Heart left ventricle (tissue), 16 donors: ENCODE measurements around the gene HOXB8. TPM values are rescaled to one million over a fixed set of nuclear protein-coding genes. Genes with fewer than 3 reads are reported as not detected.
A peak's percentile ranks its signal among the peaks of the same experiment; 100 is the strongest.

Experiments
- ATAC-seq, 4 donors: fragments of 200-7000 bp; cut with Tn5 transposase; one replicate each; pipeline ENCODE4 v1.9.1; 2020 to 2022; ENCODE audit warnings: moderate library complexity in 4 of 4, mild to moderate bottlenecking in 3 of 4, moderate number of reproducible peaks in 1 of 4
- DNase-seq, 5 donors: peaks; one replicate each; pipeline ENCODE4 v3.0.0-alpha.2; 2020
- H3K27ac ChIP-seq, 12 donors: fragments of 200-600 bp; sonication (generic) in 4 of 12; one replicate each; pipeline versions ENCODE4 v1.5.0 to v1.8.0; 2016 to 2022; ENCODE audit warnings: mild to moderate bottlenecking in 2 of 12
- H3K27me3 ChIP-seq, 9 donors: fragments of 200-600 bp; sonication (generic) in 2 of 9; one replicate each; pipeline versions ENCODE4 v1.5.1 to v1.8.0; 2016 to 2022; ENCODE audit warnings: mild to moderate bottlenecking in 3 of 9
- H3K36me3 ChIP-seq, 9 donors: fragments of 200-600 bp; sonication (generic) in 2 of 9; one replicate each; pipeline versions ENCODE4 v1.5.0 to v1.8.0; 2018 to 2022; ENCODE audit warnings: mild to moderate bottlenecking in 2 of 9
- H3K4me1 ChIP-seq, 12 donors: fragments of 200-600 bp; sonication (generic) in 4 of 12; one replicate each; pipeline versions ENCODE4 v1.5.0 to v1.8.0; 2016 to 2022; ENCODE audit warnings: mild to moderate bottlenecking in 3 of 12
- H3K4me3 ChIP-seq, 12 donors: fragments of 200-600 bp; sonication (generic) in 4 of 12; one replicate each; pipeline versions ENCODE4 v1.5.0 to v1.8.0; 2017 to 2022; ENCODE audit warnings: mild to moderate bottlenecking in 9 of 12, moderate library complexity in 4 of 12
- H3K9me3 ChIP-seq, 12 donors: fragments of 200-600 bp; sonication (generic) in 4 of 12; one replicate each; pipeline versions ENCODE4 v1.5.0 to v1.8.0; 2016 to 2022; ENCODE audit warnings: mild to moderate bottlenecking in 1 of 12
- CTCF ChIP-seq, 12 donors: fragments of 200-600 bp; sonication (generic) in 4 of 12; IDR thresholded peaks; one replicate each; pipeline versions ENCODE4 v1.5.0 to v1.8.0; 2018 to 2022; ENCODE audit warnings: antibody characterized with exemption in 12 of 12, mild to moderate bottlenecking in 5 of 12
- POLR2A ChIP-seq, 2 donors: fragments of 450-650 bp; IDR thresholded peaks; one replicate each; pipeline ENCODE4 v1.6.1; 2017; ENCODE audit warnings: antibody characterized with exemption in 2 of 2, mild to moderate bottlenecking in 2 of 2, moderate library complexity in 2 of 2
- whole genome bisulfite sequencing, 4 donors: extraction: QIAGEN DNeasy Blood & Tissue Kit in 2 of 4; methylation state at CpG; one replicate each; pipeline versions ENCODE4 v1.1.5 to v1.1.7; 2013 to 2018; 5-methylcytosine and 5-hydroxymethylcytosine counted together
- intact Hi-C, 10 donors: fragments of 100-400 bp; cut with DNase I; formaldehyde crosslinking; loops; one replicate each; pipeline versions ENCODE4 v1.11.1 to v1.14.2; 2022
- polyA plus RNA-seq, 2 donors: library from polyadenylated mRNA; stranded (reverse); fragments of 200-250 nt; gene quantifications; one replicate each; pipeline ENCODE4 v1.2.3, GENCODE V29; 2013
- total RNA-seq, 9 donors: library from RNA; depleted of rRNA in 2 of 9; stranded (reverse); fragments of >200 nt in 2 of 9; fragmentation: NEBNext Ultra II Directional in 3 of 9; extraction: Animal tissue kit (Norgen Biotek cat#: 25700) in 3 of 9; gene quantifications; one replicate each; pipeline versions ENCODE4 v1.1.0 to v1.2.4, GENCODE V29; 2016 to 2023
- donor health status: ischemic (EF 13 %, LVEDD 7.1; RV severe dilation, severe dysfunction).
- donor health status: healthy with polysubstance abuse.
- donor health status: DM: no; HTN: yes; CAD: no.
- donor health status: DM: no; HTN: no; CAD: no.
- donor health status: ischemic (EF 25% LVEDD 6.9; RV normal size, moderate dysfunction).
- donor health status: ischemic (EF 25% LVEDD 5.7; RV mildly dilated, moderate dysfunction).
- donor health status: healthy.
- donor health status: DM: yes; HTN: yes; CAD: no.
- donor health status: ischemic (EF 35%, LVEDD 5.7; RV mildly dilated, moderate dysfunction).
- donor health status: nonischemic (EF 11% LVEDD 7.7; RV severe dilation, severe dysfunction).
- donor health status: DM: yes; HTN: yes; CAD: no.
- donor health status: PGD.
- donor health status: ischemic (EF 29% LVEDD 5.4; RV normal size, mild dysfunction).
- donor health status: nonischemic (EF 23%, LVEDD 6.1; RV moderate dilation, normal function).

The HOXB8 gene
- total and polyA plus RNA-seq, 11 donors, result not detected

- intact Hi-C loops, result no loop called here
- Histone ChIP-seq H3K4me1 (peaks cover 0 to 8% (median 0%) of the 10 kb centered on the region in 12 donors), H3K27me3 (peaks cover 75 to 100% (median 95%) of the 10 kb centered on the region in 9 donors), H3K9me3 (no peaks in the 10 kb centered on the region), H3K4me3 (peak overlapping the region in 1 of 12 donors; percentile 3), H3K27ac (no peak overlapping the region), H3K36me3 (no peaks in the 10 kb centered on the region)
- no peak for DNase-seq
- ATAC-seq, result no peak
- TF ChIP-seq POLR2A (IDR thresholded peaks at IDR 0.05), result no peak
- TF ChIP-seq CTCF (IDR thresholded peaks at IDR 0.05), result no peak
- 2 to 7% (median 4%) methylated on average over 38 to 58 of the region's 58 CpGs for WGBS, 4 donors
Measured at GRCh38 chr17:48642059-48642842, 27.2 kb upstream of the HOXB8 start.

- Histone ChIP-seq H3K4me1 (peaks cover 0 to 6% (median under 1%) of the 10 kb centered on the region in 12 donors), H3K9me3 (no peaks in the 10 kb centered on the region), H3K4me3 (peak overlapping the region in 1 of 12 donors; percentile 3), H3K27me3 (peaks cover 77 to 100% (median 95%) of the 10 kb centered on the region in 9 donors), H3K27ac (no peak overlapping the region), H3K36me3 (no peaks in the 10 kb centered on the region)
- DNase-seq (no peak), ATAC-seq (no peak)
- TF ChIP-seq POLR2A (IDR thresholded peaks at IDR 0.05) (no peak), CTCF (IDR thresholded peaks at IDR 0.05) (no peak)
- intact Hi-C loops, result no loop called here
- WGBS, 4 donors, result 4 to 9% (median 5%) methylated on average over 22 to 29 of the region's 29 CpGs
Measured at GRCh38 chr17:48641541-48642058, 26.5 kb upstream of the HOXB8 start.

GRCh38 chr17:48640858-48641180 is 25.7 kb upstream of the HOXB8 start:
- peaks cover 0 to 8% (median 2%) of the 10 kb centered on the region in 12 donors for H3K4me1 ChIP-seq
- no peak overlapping the region for H3K4me3 ChIP-seq
- ATAC-seq (no peak), DNase-seq (no peak)
- peaks cover 76 to 100% (median 95%) of the 10 kb centered on the region in 9 donors for H3K27me3 ChIP-seq
- intact Hi-C loops, result no loop called here
- no peaks in the 10 kb centered on the region for H3K36me3 ChIP-seq
- 35 to 64% (median 39%) methylated on average over 1 of the region's 1 CpG for WGBS, 4 donors
- no peaks in the 10 kb centered on the region for H3K9me3 ChIP-seq
- TF ChIP-seq CTCF (IDR thresholded peaks at IDR 0.05) (no peak), POLR2A (IDR thresholded peaks at IDR 0.05) (no peak)
- no peak overlapping the region for H3K27ac ChIP-seq

GRCh38 chr17:48639982-48640857 is 25.1 kb upstream of the HOXB8 start:
- Histone ChIP-seq H3K36me3 (no peaks in the 10 kb centered on the region), H3K27me3 (peaks cover 80 to 100% (median 95%) of the 10 kb centered on the region in 9 donors)
- TF ChIP-seq CTCF (IDR thresholded peaks at IDR 0.05) (no peak), POLR2A (IDR thresholded peaks at IDR 0.05) (no peak)

More at GRCh38 chr17:48639982-48640857, 25.1 kb upstream of the HOXB8 start:
- no peak overlapping the region for H3K4me3 ChIP-seq
- WGBS, 4 donors, result 36 to 48% (median 39%) methylated on average over 6 of the region's 6 CpGs
- no peak for ATAC-seq
- no peaks in the 10 kb centered on the region for H3K9me3 ChIP-seq
- no peak overlapping the region for H3K27ac ChIP-seq
- no peak for DNase-seq
- H3K4me1 ChIP-seq, result peaks cover 0 to 8% (median 2%) of the 10 kb centered on the region in 12 donors
- intact Hi-C loops, result no loop called here
